LNCaP clone FGC (cell line): ENCODE measurements around the gene ADAMTSL2.

Experiments
- DNase-seq: peaks from one replicate; pipeline ENCODE4 v3.0.0-alpha.2; 2011; ENCODE audit warnings: low read depth
- H3K4me3 ChIP-seq: 2 replicates; pipeline ENCODE4 v1.5.1; 2011; ENCODE audit warnings: mild to moderate bottlenecking, low read depth, low read length, control low read depth
- TF ChIP-seq, protein P1 (sequence below): IDR thresholded peaks from 2 replicates; pipeline ENCODE4 v1.5.1; 2012; ENCODE audit warnings: mild to moderate bottlenecking; ENCODE audit not compliant: control insufficient read depth, insufficient read depth; ENCODE audit errors: extremely low read depth

Gene ADAMTSL2

DNA sequence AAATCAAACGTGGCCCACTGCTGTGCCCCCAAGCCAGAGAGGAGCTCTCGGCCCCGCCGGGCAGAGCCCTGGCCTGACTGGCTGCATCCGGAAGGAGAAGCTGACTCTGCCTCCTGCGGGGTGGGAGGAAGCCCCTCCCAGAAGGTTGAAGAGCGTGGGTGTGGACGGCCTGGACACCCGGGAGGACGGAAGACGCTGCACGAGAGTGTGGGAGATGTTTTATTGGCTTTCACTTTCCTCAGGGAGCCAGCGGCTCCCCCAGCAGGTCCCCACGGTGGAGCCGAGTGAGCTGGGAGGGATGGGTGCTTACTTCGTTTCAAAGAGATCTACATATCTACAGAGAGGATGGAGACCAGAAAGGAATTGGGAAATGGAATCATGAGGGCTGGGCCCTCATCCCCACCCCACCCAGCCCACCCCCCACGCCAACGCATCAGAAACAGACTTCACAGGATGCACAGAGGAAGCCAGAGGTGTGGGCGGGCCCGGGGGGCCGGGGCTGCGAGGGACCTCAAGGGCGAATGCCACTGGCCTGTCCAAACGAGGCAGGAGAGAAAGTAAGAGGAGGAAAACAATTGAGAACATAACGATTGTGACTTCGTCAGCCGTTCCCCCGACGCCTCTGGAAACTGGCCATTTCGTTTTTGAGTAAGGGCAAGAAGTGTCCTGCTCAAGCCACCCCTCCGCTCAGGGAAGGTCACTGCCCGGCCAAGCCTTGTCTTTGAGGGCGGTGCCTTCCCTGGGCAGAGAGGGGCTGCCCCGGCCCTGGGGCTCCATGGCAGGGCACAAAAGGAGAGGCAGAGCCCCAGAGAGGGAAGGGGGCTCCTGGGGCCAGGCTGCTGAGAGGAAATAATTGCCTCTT lies 42.6 kb downstream of the ADAMTSL2 start:
- DNase-seq = no peak
- TF ChIP-seq, protein P1, sequence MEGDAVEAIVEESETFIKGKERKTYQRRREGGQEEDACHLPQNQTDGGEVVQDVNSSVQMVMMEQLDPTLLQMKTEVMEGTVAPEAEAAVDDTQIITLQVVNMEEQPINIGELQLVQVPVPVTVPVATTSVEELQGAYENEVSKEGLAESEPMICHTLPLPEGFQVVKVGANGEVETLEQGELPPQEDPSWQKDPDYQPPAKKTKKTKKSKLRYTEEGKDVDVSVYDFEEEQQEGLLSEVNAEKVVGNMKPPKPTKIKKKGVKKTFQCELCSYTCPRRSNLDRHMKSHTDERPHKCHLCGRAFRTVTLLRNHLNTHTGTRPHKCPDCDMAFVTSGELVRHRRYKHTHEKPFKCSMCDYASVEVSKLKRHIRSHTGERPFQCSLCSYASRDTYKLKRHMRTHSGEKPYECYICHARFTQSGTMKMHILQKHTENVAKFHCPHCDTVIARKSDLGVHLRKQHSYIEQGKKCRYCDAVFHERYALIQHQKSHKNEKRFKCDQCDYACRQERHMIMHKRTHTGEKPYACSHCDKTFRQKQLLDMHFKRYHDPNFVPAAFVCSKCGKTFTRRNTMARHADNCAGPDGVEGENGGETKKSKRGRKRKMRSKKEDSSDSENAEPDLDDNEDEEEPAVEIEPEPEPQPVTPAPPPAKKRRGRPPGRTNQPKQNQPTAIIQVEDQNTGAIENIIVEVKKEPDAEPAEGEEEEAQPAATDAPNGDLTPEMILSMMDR = no peak
- no peak overlapping the region for H3K4me3 ChIP-seq

DNA sequence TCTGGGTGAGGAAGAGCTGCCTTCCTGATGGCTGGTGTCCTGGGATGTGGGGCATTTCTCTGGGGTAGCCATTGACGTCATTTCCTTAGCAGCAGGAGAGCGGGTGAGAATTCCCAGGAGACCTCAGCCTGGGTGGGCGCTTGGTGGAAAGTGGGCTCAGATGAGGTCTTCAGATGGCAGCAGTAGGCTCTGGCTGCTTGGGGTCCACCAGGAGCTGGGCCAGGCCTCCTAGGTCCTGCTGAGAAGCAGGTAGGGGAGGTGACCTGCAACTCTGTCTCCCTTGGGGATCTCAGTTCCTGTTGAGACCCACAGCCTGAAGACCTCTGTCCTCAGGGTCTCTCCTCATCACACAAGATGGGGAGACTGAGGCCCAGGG lies 43.2 kb downstream of the ADAMTSL2 start:
- TF ChIP-seq, protein P1 = no peak
- no peak overlapping the region for H3K4me3 ChIP-seq
- DNase-seq = no peak

DNA sequence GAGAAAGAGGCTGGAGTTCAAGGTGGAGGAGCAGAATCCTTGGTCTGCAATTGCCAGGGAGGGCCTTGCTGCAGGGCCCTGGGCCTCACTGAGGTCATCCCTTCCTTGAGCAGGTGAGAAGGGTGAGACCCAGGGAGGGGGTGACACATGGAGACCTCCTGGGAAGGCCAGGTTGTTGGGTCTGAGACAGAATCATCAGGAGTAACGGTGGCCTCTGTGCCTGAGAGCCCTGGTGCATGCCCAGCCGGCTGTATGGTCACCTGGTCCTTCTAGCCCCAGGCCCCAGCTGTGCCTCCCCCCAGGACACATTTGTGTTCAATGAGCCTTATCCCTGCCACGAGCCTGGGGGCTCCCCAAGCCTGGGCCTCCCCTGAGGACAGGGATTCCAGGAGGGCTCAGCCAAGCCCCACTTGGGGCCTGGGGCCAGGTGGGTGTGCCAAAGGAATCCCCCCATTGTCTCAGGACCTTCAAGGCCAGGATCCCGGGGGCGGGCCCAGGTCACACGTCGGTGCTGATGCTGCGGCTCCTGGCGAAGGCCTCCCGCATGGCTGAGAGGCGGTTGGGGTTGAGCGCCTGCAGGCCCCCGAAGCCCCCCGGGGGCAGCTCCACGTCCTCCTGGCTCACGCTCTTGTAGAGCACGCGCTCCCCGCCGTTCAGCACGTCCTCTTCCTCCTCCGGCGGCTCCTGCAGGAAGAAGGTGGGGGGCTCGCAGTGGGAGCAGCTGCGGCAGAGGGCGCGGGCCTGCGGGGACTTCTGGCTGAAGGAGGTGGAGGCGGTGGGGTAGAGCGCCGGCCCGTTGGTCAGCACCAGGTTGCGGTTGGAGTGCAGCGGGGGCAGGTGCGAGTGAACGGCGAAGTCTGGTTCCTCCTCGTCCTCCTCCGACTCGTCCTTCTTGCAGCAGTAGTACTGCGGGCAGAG lies 44.3 kb downstream of the ADAMTSL2 start:
- H3K4me3 ChIP-seq = no peak overlapping the region
- no peak for DNase-seq
- TF ChIP-seq, protein P1 = no peak

DNA sequence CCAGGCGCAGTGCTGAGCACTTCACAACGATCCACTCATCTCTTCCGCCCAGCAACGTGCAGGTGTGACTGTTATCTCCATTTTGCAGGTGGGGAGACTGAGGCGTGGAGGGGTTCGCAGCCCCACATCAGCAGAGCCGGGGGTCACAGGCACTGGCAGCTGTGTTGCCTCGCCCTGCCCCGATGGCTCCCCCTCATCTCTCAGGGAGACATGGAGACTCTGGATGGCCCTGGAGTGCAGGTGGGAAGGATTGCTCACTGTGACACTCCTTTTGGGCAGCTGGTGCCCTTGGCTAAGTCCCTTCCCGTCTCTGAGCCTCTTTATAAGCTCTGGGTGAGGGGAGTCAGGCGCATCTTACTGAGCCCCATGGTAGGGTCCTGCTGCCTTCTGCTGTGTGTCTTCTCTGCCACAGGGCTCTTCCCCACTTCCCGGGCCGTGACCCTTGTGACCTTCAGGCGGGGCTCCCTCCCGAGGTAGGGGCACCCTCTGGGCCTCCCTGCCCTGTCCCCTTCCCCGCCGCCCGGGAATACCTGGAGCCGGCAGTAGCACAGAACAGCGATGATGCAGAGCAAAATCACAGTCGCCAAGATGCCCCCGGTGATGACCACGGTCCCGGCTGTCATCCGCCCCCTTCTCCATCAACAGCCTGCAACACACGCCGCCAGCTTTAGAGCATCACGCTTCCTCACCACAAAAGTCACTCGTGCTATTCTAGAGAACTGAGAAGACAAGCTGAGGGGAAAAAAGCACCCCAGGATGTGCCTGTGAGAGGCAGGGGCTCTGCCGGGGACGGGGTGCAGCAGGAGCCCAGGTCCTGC lies 45.3 kb downstream of the ADAMTSL2 start:
- TF ChIP-seq, protein P1 = no peak
- no peak for DNase-seq
- H3K4me3 ChIP-seq = no peak overlapping the region

DNA sequence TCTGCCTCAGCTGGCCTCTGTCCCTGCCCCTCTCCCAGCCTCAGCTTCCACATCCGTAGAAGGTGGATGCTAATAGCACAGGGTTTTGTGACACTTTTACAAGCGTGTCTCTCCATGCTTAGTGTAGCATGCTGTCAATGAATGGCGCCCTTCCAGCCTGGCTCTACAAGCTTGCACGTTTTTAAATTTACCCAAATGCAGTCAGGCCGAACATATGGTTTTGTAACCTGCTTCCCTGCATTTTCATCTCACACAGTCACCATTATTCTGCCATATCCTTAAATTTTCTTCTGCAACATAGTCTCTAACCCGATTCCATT lies 45.9 kb downstream of the ADAMTSL2 start:
- no peak for DNase-seq
- no peak overlapping the region for H3K4me3 ChIP-seq
- TF ChIP-seq, protein P1 = no peak

DNA sequence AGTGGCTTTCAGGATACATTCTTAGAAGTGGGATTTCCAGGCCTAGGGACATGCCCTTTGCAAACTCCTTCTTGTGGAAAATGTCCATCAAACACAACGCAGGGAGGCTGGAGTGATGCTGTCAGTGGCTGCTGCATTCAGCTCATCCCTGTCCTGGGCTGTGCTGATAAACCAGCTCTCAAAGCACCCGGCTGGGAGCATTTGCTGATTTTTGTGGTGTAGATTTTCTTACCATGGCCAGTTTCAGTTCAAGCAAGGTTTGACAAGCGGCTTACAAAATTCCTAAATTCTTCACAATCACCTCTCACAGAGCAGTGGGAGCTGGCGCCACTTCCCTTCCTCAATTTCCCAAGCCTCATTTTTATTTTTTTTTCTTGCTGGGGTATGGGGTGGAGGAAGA lies 46.5 kb downstream of the ADAMTSL2 start:
- no peak overlapping the region for H3K4me3 ChIP-seq
- TF ChIP-seq, protein P1 = no peak
- DNase-seq = no peak
